ENCODE data around the gene SEMA5B.

The SEMA5B gene

DNA sequence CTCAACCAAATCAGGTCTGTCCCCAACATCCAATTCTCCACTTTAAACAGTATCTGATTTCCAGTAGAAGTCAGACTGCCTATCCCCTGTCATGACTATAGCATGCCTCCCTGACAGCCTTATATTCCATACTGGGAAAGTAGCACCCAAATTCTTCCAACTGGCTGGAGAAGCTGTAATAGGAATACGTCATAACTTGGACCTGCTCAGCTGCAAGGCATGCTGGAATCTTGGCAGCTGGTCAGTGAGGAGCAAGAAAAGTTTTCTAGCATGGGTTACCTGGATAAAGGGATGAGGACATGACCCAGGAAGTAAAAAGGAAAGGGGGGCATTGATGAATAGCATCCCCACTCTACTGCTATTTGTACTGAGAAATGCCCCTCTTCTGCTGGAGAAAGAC, 8.9 kb downstream of the SEMA5B start:
- no peak overlapping the region for H3K4me3 ChIP-seq (ENCODE audit: low read depth, low read length)
- TF ChIP-seq, protein P1, sequence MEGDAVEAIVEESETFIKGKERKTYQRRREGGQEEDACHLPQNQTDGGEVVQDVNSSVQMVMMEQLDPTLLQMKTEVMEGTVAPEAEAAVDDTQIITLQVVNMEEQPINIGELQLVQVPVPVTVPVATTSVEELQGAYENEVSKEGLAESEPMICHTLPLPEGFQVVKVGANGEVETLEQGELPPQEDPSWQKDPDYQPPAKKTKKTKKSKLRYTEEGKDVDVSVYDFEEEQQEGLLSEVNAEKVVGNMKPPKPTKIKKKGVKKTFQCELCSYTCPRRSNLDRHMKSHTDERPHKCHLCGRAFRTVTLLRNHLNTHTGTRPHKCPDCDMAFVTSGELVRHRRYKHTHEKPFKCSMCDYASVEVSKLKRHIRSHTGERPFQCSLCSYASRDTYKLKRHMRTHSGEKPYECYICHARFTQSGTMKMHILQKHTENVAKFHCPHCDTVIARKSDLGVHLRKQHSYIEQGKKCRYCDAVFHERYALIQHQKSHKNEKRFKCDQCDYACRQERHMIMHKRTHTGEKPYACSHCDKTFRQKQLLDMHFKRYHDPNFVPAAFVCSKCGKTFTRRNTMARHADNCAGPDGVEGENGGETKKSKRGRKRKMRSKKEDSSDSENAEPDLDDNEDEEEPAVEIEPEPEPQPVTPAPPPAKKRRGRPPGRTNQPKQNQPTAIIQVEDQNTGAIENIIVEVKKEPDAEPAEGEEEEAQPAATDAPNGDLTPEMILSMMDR (IDR thresholded peaks at IDR 0.05; ENCODE audit: low read depth, low read length): no peak

DNA sequence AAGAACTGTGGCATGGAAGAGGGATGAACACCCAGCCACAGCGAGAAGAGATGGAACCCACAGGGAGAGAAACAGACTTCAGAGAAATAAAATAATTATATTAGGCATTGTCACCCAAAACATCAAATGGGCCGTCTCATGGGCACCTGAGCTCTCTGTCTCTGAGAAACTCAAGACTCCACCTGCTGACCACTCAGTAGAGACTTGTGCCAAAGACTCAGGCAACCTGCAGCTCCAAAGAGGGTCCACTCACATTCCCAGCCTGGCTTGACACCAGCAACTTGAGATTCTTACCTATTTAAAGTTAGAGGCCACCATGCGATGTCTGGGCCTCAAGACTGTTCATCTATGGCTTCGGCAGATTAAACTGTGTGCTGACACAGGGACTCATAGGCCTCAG, 12.0 kb downstream of the SEMA5B start:
- TF ChIP-seq, protein P1 (IDR thresholded peaks at IDR 0.05; ENCODE audit: low read depth, low read length): no peak
- no peak overlapping the region for H3K4me3 ChIP-seq (ENCODE audit: low read depth, low read length)

DNA sequence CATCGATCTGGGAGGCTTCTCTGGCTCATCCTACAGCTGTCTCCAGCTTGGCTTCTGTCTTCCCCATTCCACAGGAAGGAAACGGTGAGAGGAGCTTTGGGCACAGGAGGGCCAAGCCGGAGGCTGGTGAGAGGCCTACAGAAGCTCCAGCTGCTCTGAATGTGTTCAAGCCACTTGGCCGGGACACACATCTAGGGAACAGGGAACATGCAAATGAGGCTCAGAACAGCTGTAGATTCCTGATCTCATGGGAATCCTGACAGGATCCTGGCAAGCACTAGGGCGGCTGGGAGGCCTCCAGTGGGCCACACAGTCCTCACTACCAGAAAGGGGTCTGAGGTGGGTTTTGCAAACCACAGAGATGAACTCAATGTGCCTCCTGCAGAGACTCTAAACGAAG, 13.7 kb downstream of the SEMA5B start:
- H3K4me3 ChIP-seq (ENCODE audit: low read depth, low read length): no peak overlapping the region
- TF ChIP-seq, protein P1 (IDR thresholded peaks at IDR 0.05; ENCODE audit: low read depth, low read length): no peak

DNA sequence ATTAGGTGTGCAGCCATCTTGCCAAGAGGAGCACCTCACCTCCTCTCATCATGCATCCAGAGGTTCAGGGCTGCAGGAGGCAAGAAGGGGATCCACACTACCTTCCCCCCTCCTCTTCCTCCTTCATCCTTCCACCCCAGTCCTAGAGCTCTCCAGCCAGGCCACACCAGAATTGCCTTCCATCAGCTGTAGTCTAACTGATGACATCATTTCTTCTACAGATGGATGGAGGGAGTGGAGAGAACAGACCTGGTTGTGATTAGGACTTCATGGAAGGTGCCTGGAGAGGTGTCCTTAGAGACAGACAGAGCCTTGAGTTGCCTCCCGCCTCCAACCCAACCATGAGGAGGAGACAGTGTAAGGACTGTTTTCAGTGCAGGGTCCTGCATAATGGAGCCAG, 14.9 kb downstream of the SEMA5B start:
- TF ChIP-seq, protein P1 (IDR thresholded peaks at IDR 0.05; ENCODE audit: low read depth, low read length): no peak
- H3K4me3 ChIP-seq (ENCODE audit: low read depth, low read length): no peak overlapping the region

DNA sequence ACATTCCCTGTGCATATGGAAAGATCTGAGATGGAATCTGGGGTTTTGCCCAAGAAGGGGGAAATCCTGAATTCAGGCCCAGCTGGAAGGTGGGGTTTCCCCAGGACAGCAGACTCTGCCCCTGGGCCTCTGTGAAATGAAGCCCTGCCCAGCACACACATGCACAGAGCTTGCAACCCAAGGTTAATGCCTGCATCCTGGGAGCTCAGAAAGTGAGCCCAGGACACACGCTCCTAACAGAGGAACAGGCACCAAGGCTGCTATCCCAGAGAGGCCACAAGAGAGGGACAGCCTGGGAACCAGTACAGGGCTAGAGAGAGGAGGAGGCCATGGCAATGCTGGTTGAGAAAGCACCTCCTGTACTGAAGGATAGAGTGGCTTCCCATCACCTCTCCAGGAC, 16.1 kb downstream of the SEMA5B start:
- TF ChIP-seq, protein P1 (IDR thresholded peaks at IDR 0.05; ENCODE audit: low read depth, low read length): no peak
- H3K4me3 ChIP-seq (ENCODE audit: low read depth, low read length): no peak overlapping the region

DNA sequence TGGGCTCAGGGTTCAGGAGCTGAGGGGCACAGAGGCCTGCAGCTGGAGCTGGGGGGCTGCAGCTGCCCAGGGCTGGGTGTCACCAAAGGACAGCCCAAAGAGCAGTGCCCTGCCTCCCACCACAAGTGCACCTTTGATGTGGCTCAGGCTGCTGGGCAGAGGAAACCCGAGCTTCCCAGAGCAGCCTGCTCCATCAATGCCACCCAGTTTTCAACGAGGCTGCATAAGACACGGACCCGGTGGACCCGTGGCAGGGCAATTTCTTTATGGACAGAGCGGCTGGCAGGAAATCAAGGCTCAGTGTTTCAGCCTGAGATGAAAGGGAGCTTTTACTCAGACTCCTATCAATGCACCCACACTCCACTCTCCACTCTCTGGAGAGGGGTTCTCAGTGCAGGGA, 18.7 kb downstream of the SEMA5B start:
- TF ChIP-seq, protein P1 (IDR thresholded peaks at IDR 0.05; ENCODE audit: low read depth, low read length): no peak
- H3K4me3 ChIP-seq (ENCODE audit: low read depth, low read length): no peak overlapping the region

DNA sequence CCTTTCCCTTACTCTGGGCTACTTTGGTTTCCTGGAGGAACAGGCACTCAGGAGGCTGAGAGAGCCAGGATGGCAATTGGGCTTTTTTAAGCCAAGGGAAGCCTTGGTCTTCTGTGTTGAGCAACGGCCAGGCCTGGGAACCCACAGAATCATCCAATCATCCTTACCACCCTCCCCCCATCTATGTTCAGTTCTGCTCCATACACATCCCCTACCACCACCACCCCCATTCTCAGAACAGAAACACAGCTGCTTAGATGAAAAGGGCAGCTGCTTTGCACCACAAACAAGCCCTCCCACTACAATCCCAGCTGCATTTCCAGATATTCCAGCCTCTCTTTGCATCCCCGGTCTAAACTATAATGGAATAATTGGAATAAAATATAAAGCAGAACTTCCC, 21.0 kb downstream of the SEMA5B start:
- TF ChIP-seq, protein P1 (IDR thresholded peaks at IDR 0.05; ENCODE audit: low read depth, low read length): no peak
- H3K4me3 ChIP-seq (ENCODE audit: low read depth, low read length): no peak overlapping the region

Data from WI38 (cell line).